Measurements from ENCODE around the gene FOXJ3.

FOXJ3 gene

GRCh38 chr1:42306977-42307376 is 28.1 kb downstream of the FOXJ3 start:
- no peak for DNase-seq

- no peak for DNase-seq
These were observed 29.4 kb downstream of the FOXJ3 start for GRCh38 chr1:42305639-42306038.

GRCh38 chr1:42302034-42302433 is 33.0 kb downstream of the FOXJ3 start:
- DNase-seq: no peak

GRCh38 chr1:42298520-42298919 is 36.5 kb downstream of the FOXJ3 start:
- peak in 3 of 6 experiments; percentile 43 to 59 (median 57) for DNase-seq

- DNase-seq: no peak
These were observed 39.2 kb downstream of the FOXJ3 start for GRCh38 chr1:42295816-42296215.

- DNase-seq: no peak
These were observed 44.9 kb downstream of the FOXJ3 start for GRCh38 chr1:42290130-42290529.

- DNase-seq: no peak
These were observed 46.6 kb downstream of the FOXJ3 start for GRCh38 chr1:42288311-42288985.

- no peak for DNase-seq
These were observed 52.0 kb downstream of the FOXJ3 start for GRCh38 chr1:42282867-42283583.

GRCh38 chr1:42282024-42282579 is 52.9 kb downstream of the FOXJ3 start:
- no peak for DNase-seq

GRCh38 chr1:42280821-42281220 is 54.2 kb downstream of the FOXJ3 start:
- no peak for DNase-seq

GRCh38 chr1:42279055-42279454 is 56.0 kb downstream of the FOXJ3 start:
- DNase-seq: no peak

GRCh38 chr1:42272920-42273319 is 62.1 kb downstream of the FOXJ3 start:
- no peak for DNase-seq

GRCh38 chr1:42267904-42268303 is 67.1 kb downstream of the FOXJ3 start:
- no peak for DNase-seq

GRCh38 chr1:42266253-42267135 is 68.5 kb downstream of the FOXJ3 start:
- DNase-seq: no peak

- no peak for DNase-seq
These were observed 70.4 kb downstream of the FOXJ3 start for GRCh38 chr1:42264511-42265190.

- DNase-seq: no peak
These were observed 72.0 kb downstream of the FOXJ3 start for GRCh38 chr1:42263019-42263418.

GRCh38 chr1:42260376-42261070 is 74.5 kb downstream of the FOXJ3 start:
- no peak for DNase-seq

GRCh38 chr1:42259739-42260064 is 75.3 kb downstream of the FOXJ3 start:
- DNase-seq: no peak

GRCh38 chr1:42259059-42259738 is 75.8 kb downstream of the FOXJ3 start:
- DNase-seq: no peak

- no peak for DNase-seq
These were observed 76.8 kb downstream of the FOXJ3 start for GRCh38 chr1:42258218-42258617.

- DNase-seq: no peak
These were observed 84.0 kb downstream of the FOXJ3 start for GRCh38 chr1:42251042-42251441.

- no peak for DNase-seq
These were observed 84.9 kb downstream of the FOXJ3 start for GRCh38 chr1:42250164-42250563.
